BJ (cell line): Measurements from ENCODE around the gene CFDP1. TPM values are rescaled to one million over a fixed set of nuclear protein-coding genes. Genes with fewer than 3 reads are reported as not detected.
A peak's percentile ranks its signal among the peaks of the same experiment; 100 is the strongest.

Experiments used
- CTCF ChIA-PET: fragments of 350-600 bp; formaldehyde crosslinking; extraction: SDS; loops from one replicate; lab custom pipeline; 2021; ENCODE audit warnings: antibody characterized with exemption, inconsistent platforms; lab: Yijun Ruan, JAX
- POLR2A ChIA-PET: fragments of 300-600 bp; sonication (Branson Sonifier 250); formaldehyde crosslinking; extraction: SDS; loops from one replicate; lab custom pipeline; 2021; ENCODE audit warnings: antibody characterized with exemption; lab: Charles Lee
- DNase-seq: peaks from one replicate; pipeline ENCODE4 v3.0.0-alpha.2; 2011; ENCODE audit warnings: low read depth
- H3K27me3 ChIP-seq: 2 replicates; pipeline ENCODE4 v1.6.0; 2011; ENCODE audit warnings: low read length; ENCODE audit not compliant: control insufficient read depth, insufficient read depth
- H3K36me3 ChIP-seq: 2 replicates; pipeline ENCODE4 v1.5.1; 2011; ENCODE audit warnings: low read length; ENCODE audit not compliant: control insufficient read depth, insufficient read depth
- H3K4me3 ChIP-seq: 2 replicates; pipeline ENCODE4 v1.5.1; 2011; ENCODE audit warnings: low read depth, mild to moderate bottlenecking, control low read depth, low read length
- polyA plus RNA-seq: library from polyadenylated mRNA; depleted of rRNA; stranded (reverse); fragments of >200 nt; gene quantifications from 2 replicates; pipeline ENCODE4 v1.2.3, GENCODE V29; 2011
- TF ChIP-seq, protein P1 (sequence below): IDR thresholded peaks from 2 replicates; pipeline ENCODE4 v1.5.1; 2011; ENCODE audit warnings: low read depth, mild to moderate bottlenecking, control low read depth, inconsistent platforms, low read length, moderate library complexity; ENCODE audit not compliant: insufficient read depth

CFDP1 gene
- polyA plus RNA-seq, 1 experiment = 10.9 TPM

DNA sequence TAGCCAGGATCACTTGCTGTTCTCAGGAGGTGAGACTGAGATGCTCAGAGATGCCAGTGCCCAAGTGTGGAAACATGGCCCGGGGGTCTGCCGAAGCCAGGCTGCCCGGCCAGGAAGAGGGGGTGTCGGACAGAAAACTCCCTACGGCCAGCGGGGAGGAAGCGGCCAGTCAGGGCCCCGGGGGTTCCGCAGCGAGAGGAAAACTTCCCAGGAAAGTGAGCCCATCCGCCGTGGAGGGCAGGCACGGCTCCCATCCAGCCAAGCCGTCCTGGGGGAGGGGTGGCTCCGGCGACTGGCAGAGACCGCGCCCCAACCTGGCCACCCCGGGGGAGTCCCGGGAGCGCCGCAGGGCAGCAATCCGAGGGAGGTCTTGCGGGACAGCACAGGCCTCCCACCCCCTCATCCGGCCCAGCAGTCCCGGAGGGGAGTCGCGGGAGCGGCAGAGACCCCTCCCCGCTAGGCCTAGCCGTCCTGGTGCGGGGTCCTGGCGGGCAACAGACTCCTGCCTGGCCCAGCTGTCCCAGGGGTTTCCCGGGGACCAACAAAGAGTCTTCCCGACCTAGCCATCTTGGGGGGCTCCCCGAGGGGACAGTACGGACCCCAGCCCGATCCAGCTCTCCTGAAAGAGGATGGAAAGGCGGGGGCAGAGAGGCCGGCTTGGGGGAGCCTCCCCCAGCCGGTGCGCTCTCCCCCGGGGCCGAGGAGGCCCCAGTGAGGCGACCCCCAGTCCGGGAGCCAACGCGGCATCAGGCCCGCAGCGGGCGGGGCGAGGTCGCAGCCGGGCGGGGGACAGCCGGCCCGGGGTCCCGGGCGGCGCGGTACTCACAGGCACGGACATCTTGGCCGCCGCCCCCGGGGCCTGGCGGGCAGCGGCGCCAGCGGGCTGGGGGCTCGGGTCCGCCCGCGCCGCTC, 168.0 kb downstream of the CFDP1 start:
- Histone ChIP-seq H3K27me3 (no peaks in the 10 kb centered on the region), H3K36me3 (peaks cover 17% of the 10 kb centered on the region), H3K4me3 (peak overlapping the region; percentile 98)
- DNase-seq = no peak
- POLR2A ChIA-PET = no interaction called here
- CTCF ChIA-PET = interaction anchor here (1.1 to 3.0 kb wide), 4 partner anchors 20 to 32 kb away, joined by 3 to 11 read pairs (median 6); no protein-coding TSS in a partner anchor
- TF ChIP-seq, protein P1, sequence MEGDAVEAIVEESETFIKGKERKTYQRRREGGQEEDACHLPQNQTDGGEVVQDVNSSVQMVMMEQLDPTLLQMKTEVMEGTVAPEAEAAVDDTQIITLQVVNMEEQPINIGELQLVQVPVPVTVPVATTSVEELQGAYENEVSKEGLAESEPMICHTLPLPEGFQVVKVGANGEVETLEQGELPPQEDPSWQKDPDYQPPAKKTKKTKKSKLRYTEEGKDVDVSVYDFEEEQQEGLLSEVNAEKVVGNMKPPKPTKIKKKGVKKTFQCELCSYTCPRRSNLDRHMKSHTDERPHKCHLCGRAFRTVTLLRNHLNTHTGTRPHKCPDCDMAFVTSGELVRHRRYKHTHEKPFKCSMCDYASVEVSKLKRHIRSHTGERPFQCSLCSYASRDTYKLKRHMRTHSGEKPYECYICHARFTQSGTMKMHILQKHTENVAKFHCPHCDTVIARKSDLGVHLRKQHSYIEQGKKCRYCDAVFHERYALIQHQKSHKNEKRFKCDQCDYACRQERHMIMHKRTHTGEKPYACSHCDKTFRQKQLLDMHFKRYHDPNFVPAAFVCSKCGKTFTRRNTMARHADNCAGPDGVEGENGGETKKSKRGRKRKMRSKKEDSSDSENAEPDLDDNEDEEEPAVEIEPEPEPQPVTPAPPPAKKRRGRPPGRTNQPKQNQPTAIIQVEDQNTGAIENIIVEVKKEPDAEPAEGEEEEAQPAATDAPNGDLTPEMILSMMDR = no peak

DNA sequence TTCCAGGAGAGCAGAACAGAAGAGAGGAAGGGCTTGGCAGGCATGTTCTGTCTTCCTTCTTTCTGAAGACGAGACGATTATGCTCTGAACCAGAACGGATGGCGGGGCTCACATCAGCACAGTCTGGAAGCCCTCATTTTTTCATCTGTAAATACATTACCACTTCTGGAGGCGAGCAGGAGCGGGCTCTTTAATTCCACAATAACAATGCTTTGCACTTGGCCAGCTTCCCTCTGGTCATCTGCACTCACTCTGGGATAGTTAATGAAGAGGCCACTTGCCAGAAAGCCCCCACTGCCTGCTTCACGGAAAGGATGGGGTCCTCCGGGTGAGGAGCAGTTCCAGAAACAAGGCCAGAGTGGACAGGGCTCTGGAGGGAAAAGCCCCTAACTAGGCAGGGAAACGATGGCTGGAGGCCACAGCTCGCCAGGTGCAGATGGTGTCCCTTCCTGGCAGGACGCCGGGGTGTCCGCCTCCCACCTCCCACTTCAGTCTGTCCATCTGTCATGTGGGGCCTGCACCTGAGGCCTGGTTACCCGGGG, 168.8 kb downstream of the CFDP1 start:
- ChIA-PET CTCF (interaction anchor here (0.6 to 1.6 kb wide), 3 partner anchors 19 to 94 kb away, joined by 3 to 11 read pairs (median 3); no protein-coding TSS in a partner anchor), POLR2A (interaction anchor here (0.6 kb wide), 1 partner anchor 137 kb away, joined by 3 read pairs; no protein-coding TSS in a partner anchor)
- H3K36me3 ChIP-seq = peaks cover 17% of the 10 kb centered on the region

DNA sequence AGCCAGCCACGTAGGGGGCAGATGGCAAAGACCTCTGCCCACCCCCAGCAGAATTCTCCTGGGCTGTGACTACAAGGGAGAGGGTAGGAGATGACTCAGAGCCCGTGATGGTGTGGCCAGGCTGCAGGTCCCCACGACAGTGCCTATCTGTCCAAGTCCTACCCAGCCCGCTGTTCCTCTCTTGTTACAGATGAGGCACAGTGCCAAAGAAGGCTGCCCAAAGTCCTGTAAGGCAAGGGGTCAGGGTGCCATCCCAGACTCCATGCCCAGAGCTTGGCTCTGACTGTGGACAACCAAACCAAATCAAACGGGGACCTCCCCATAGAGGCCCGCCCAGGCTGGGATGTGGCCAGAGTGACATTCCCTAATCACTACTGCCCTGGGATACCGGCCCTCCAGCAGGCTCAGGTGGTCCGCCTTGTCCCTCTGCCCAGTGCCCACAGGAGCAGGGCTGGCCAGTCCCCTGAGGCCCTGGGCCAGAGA, 169.3 kb downstream of the CFDP1 start:
- H3K36me3 ChIP-seq = peaks cover 17% of the 10 kb centered on the region
- DNase-seq = no peak
- no peaks in the 10 kb centered on the region for H3K27me3 ChIP-seq
- TF ChIP-seq, protein P1 = no peak
- POLR2A ChIA-PET = interaction anchor here (0.6 kb wide), 1 partner anchor 138 kb away, joined by 3 read pairs; no protein-coding TSS in a partner anchor
- H3K4me3 ChIP-seq = peak overlapping the region; percentile 98
- CTCF ChIA-PET = interaction anchor here (0.6 to 1.6 kb wide), 2 partner anchors 30 to 94 kb away, joined by 3 to 11 read pairs; no protein-coding TSS in a partner anchor

More for the DNA sequence above, 168.8 kb downstream of the CFDP1 start:
- DNase-seq = no peak
- H3K4me3 ChIP-seq = peak overlapping the region; percentile 98
- TF ChIP-seq, protein P1 = no peak
- H3K27me3 ChIP-seq = no peaks in the 10 kb centered on the region

DNA sequence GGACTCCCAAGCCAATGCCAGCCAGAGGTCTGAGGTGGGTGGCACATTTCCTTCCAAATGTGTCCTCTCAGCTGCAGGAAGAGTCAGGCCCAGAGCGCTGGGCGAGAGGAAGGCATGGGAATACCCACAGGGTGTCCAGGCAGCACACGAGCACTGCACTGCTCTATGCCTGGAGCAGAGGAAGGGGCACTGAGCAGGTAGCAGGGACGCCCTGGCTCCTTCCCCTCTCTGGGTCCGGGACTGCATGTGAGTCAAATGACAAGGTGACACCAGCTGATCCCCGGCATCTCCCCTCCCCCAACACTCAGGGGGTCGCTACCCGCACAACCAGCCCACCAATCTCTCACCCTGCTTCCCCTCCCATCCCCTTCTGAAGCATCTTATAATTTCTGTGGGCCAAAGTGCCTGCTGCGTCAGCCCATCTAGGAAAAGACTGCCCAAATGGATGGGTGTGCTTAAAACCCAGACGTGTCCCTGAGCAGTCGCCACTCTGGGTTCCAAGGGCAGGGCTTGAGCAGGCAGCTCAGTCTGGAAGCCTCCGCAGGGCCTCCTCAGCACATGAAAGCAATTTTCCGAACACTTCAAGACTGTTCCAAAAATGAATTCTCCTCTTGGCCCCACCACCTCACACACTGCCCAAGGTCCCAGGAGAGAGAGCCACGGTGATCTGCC, 169.9 kb downstream of the CFDP1 start:
- ChIA-PET POLR2A (no interaction called here), CTCF (interaction anchor here (1.6 kb wide), 2 partner anchors 29 to 30 kb away, joined by 7 to 11 read pairs; no protein-coding TSS in a partner anchor)
- peaks cover 17% of the 10 kb centered on the region for H3K36me3 ChIP-seq
- H3K4me3 ChIP-seq = peak overlapping the region; percentile 98
- no peaks in the 10 kb centered on the region for H3K27me3 ChIP-seq
- DNase-seq = no peak
- TF ChIP-seq, protein P1 = no peak
